HG02588 (cell line): Measurements from ENCODE around the gene HCN2.
"Not testable (repeated sequence)": the region's sequence is repeated elsewhere in the genome, so short reads cannot be mapped to it uniquely, and the experiment has no call there.

ENCODE experiments used
- ATAC-seq: cut with Tn5 transposase; IDR thresholded peaks from one replicate; pipeline ENCODE4 v1.9.1; 2021; ENCODE audit warnings: mild to moderate bottlenecking, moderate library complexity; ENCODE audit not compliant: unreplicated experiment

HCN2 gene

DNA sequence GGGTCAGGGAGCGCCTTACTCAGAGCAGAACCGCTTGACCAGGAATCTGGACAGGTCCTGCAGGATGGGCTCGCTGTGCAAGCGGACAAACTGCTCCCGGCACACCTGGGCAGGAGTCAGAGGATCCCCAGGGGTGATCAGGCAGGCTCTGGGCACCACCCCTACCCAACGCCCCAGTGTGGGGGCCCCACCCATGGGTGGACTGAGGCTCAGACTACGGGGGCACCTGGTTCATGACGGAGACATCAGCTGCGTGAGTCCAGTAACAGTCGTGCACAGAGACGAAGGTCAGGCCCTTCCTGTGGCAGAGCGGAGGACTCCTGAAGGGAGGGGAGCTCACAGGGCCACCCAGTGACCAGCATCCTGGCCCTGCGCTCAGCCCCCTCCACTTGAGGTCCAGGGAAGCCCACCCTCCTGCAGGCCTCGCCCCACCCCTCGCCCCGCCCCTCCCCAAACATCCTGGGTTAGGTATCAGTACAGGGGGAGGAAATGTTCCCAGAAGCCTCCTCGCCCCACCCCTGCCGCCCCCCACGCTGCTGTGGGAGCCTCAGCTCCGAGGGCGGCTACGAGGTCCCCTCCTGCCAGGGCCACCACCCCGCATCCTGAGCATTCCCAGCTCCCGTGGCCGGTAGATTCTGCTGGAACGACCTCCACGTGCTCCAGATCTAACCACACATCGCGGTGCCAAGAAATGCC is 28.0 kb downstream of the HCN2 start:
- ATAC-seq, result no peak

- ATAC-seq, result no peak
These were observed 28.6 kb downstream of the HCN2 start for GRCh38 chr19:618247-618619.

GRCh38 chr19:618674-619285 is 29.1 kb downstream of the HCN2 start:
- no peak for ATAC-seq

GRCh38 chr19:619286-620002 is 29.8 kb downstream of the HCN2 start:
- no peak for ATAC-seq

GRCh38 chr19:620166-620862 is 30.6 kb downstream of the HCN2 start:
- ATAC-seq, result no peak

DNA sequence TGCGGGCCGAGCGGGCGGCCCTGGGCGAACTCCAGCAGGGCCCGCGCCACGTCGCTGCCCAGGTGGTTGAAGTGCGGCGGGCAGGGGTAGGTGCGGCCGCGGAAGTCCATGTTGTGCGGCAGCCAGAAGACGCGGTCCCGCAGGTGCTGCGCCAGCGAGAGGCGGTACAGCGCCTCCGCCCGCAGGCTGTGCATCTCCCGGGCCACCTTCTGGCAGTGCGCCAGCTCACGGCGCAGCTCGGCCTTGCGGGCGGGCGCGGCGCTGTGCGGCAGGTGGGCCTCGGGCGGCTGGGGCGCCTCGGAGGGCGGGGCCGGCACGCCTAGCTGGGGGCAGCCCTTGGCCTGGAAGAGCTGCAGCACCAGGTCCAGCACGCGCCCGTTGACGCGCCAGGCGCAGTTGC is 31.5 kb downstream of the HCN2 start:
- not testable (repeated sequence) for ATAC-seq

GRCh38 chr19:621819-622218 is 32.1 kb downstream of the HCN2 start:
- no peak for ATAC-seq

DNA sequence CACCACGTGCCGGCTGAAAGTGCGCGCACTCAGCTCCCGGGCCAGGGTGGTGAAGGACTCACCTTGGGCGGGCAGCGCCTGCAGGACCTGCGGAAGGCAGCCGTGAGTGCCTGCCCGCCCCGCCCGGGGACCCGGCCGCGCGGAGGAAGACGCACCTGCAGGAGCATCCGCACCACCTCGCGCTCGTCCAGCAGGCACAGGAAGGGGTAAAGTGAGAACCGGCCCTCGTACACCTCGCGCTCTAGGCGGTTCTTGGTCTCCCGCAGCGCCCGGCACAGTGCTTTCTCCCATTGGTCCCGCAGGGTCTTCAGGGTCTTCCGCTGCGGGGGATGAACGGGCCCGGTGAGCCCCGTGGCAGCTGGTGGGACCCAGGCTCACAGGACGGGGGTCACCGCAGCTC is 33.0 kb downstream of the HCN2 start:
- no peak for ATAC-seq

- ATAC-seq, result no peak
These were observed 33.7 kb downstream of the HCN2 start for GRCh38 chr19:623175-623916.

- no peak for ATAC-seq
These were observed 34.3 kb downstream of the HCN2 start for GRCh38 chr19:623974-624373.

DNA sequence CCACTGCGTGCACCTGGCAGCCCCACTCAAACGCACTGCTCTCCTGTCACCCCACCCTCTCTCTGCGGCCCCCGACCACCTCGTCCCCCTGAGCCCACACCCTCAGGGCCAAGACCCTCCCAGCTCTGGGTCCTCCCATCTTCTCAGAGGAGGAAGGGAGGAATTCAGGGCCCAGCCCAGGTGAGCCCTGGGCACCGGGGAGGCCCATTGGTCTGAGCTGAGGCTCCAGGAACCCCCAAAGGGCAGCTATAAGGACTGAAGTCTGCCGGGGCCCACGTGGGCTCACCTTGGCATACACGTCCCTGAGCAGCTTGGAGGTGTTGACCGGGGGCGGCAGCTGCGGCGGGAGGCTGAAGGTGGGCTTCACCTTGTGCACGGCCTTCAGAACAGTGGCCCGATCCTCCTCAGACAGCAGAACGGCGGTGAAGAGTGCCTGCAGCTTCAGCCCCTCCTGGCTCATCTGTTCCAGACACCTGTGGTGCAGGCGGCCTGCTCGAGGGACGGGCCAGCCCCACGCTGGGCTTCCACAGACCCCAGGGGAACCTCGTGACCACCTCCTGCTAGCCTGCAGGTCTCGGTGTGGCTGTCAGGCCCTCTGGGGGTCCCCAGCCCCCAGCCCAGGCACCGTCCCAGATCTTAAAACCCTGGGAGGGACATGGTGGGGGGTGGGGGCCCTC is 34.9 kb downstream of the HCN2 start:
- ATAC-seq, result no peak

DNA sequence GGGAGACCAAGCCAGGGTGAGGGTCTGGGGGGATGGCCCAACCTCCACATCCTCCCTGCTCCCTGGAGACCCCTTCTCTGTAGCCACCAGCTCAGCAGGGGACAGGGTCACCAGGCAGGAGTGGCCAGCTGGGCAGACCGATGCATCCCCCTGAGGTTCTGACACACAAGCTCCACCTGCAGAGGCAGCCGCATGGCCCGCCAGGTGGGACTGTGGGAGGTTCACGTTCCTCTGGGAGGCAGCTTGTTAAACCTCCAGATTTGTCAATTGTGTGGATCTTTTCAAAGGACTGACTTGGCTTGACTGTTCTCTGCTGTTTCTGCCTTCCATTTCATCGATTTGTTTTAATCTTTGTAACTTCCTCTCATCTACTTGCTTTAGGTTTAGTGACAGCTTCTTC is 35.6 kb downstream of the HCN2 start:
- ATAC-seq, result no peak

DNA sequence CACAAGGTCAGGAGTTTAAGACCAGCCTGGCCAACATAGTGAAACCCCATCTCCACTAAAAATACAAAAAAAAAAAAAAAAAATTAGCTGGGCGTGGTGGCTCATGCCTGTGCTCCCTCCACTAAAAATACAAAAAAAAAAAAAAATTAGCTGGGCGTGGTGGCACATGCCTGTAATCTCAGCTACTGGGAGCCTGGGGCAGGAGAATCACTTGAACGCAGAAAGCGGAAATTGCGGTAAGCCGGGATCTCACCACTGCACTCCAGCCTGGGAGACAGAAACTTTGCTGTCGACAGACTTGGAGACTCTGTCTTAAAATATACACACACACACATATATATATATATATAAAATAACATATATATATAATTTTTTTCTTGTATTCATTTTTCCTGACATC is 36.9 kb downstream of the HCN2 start:
- not testable (repeated sequence) for ATAC-seq

GRCh38 chr19:628168-628567 is 38.5 kb downstream of the HCN2 start:
- ATAC-seq, result no peak

DNA sequence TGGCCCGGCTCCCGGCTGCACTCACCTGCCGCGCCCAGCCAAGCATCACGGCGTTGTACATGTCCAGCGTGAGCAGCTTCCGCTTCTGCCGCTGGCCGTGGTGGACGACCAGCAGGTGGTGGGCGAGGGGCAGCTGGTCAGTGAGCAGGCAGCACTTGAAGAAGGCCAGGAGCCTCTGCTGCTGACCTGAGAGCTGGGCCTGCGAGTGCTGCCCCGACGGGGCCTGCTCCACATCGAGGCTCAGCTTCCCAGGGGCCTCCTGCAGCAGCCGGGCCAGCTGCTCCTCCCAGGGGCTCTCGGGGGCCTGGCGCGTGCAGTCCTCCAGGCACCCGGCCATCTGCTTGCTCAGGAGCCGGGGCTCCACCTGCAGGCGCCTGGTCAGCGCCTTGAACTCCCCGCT is 39.8 kb downstream of the HCN2 start:
- ATAC-seq, result not testable (repeated sequence)

- no peak for ATAC-seq
These were observed 40.5 kb downstream of the HCN2 start for GRCh38 chr19:629961-630714.

- peak; percentile 23 for ATAC-seq
These were observed 42.9 kb downstream of the HCN2 start for GRCh38 chr19:632579-633067.

DNA sequence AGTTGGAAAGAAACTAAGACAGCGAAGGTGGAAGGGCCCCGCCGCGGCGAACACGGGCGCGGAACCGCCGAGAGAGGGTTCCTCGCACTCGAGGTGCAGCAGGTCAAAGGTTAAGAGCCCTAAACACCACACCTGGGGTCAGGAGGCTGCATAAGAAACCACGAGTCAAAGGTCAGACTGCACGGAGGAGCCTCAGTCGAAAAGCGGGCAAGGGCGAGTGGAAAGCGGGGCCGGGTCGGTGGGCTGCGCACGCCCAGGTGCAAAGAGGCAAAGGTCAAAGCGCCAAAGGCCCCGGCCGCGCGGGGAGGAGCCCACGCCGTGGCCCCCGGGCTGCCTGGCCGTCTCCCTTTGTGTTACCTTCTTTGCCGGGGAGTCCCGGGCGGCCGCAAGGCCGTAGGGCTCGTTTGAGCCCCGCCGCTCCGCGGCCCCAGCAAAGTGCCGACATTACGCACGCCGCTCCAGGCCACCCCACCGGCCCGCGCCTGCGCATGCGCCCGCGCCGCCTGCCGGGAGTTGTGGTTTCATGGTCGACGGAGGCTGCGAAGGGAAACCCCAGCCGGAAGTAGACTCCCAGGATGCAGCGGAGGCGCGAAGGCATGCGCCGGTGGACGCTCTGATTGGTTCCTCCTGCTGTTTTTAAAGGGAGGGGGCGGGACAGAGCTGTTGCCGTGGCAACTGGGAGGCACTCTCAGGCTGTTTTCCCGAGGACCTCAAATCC is 43.5 kb downstream of the HCN2 start, which contains the start of gene POLRMT:
POLRMT (minus strand) TSS at position 470 of the 718 bp plus-strand sequence; CDS start at position 445, 25 bp downstream.
- peak; percentile 71 for ATAC-seq
